Parathyroid adenoma (tissue), 2 donors: ENCODE data around the gene MAL.

Experiments
- H2AFZ ChIP-seq: fragments of 300-600 bp; sonication (generic); one replicate; pipeline ENCODE4 v1.7.0; 2017; ENCODE audit warnings: antibody characterized with exemption, mild to moderate bottlenecking
- H3K27ac ChIP-seq: fragments of 300-600 bp; sonication (generic); one replicate; pipeline ENCODE4 v1.7.0; 2017
- H3K27me3 ChIP-seq: fragments of 300-600 bp; sonication (generic); one replicate; pipeline ENCODE4 v1.7.0; 2017; ENCODE audit warnings: low read length; ENCODE audit not compliant: control insufficient read depth, insufficient read depth
- H3K36me3 ChIP-seq: fragments of 300-600 bp; sonication (generic); one replicate; pipeline ENCODE4 v1.7.0; 2017; ENCODE audit warnings: low read length; ENCODE audit not compliant: control insufficient read depth, insufficient read depth
- H3K4me1 ChIP-seq: fragments of 300-600 bp; sonication (generic); one replicate; pipeline ENCODE4 v1.7.0; 2017; ENCODE audit warnings: control low read depth
- H3K4me2 ChIP-seq: fragments of 300-600 bp; sonication (generic); one replicate; pipeline ENCODE4 v1.7.0; 2017; ENCODE audit warnings: low read length
- H3K4me3 ChIP-seq: fragments of 300-600 bp; sonication (generic); one replicate; pipeline ENCODE4 v1.7.0; 2017; ENCODE audit warnings: low read depth, low read length
- H3K79me2 ChIP-seq: fragments of 300-600 bp; sonication (generic); one replicate; pipeline ENCODE4 v1.7.0; 2017; ENCODE audit warnings: control low read depth
- H3K9ac ChIP-seq: fragments of 300-600 bp; sonication (generic); one replicate; pipeline ENCODE4 v1.7.0; 2017; ENCODE audit warnings: mild to moderate bottlenecking
- H3K9me3 ChIP-seq: fragments of 300-600 bp; sonication (generic); one replicate; pipeline ENCODE4 v1.7.0; 2017; ENCODE audit warnings: low read length; ENCODE audit not compliant: control insufficient read depth
- CTCF ChIP-seq: fragments of 300-600 bp; sonication (generic); IDR thresholded peaks from one replicate; pipeline ENCODE4 v1.7.0; 2017; ENCODE audit warnings: antibody characterized with exemption, mild to moderate bottlenecking
- donor health status: primary hyperparathyroidism.

MAL gene

DNA sequence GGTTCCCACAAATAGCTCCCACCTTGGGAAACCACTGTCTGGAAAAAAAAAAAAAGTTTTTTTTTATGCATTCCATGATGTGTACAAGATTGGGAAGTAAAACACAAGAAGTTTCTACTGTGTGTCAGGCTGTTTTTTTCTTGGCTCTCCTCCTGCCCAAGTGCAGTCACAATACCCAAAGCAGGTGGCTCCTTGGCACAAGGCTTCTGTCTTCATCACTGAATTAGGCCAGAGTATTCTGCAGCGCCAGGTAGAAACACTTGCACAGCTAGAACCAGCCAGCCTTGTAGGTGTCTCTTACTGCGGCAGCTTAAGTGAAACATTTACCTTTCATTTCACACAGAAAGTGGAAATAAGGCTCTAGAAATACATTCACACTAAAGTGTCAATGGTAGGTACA, 23.8 kb upstream of the MAL start:
- H3K4me1 ChIP-seq = no peaks in the 10 kb centered on the region
- H3K36me3 ChIP-seq = no peaks in the 10 kb centered on the region
- H3K4me3 ChIP-seq = no peak overlapping the region

GRCh38 chr2:95002498-95002897, 23.0 kb upstream of the MAL start:
- Histone ChIP-seq H3K79me2 (no peaks in the 10 kb centered on the region), H3K4me1 (no peaks in the 10 kb centered on the region), H2AFZ (no peak overlapping the region), H3K36me3 (no peaks in the 10 kb centered on the region), H3K27ac (no peak overlapping the region), H3K4me3 (no peak overlapping the region), H3K27me3 (no peaks in the 10 kb centered on the region), H3K9ac (no peak overlapping the region), H3K9me3 (no peaks in the 10 kb centered on the region), H3K4me2 (no peak overlapping the region)
- TF ChIP-seq CTCF = no peak

More for the DNA sequence above, 23.8 kb upstream of the MAL start:
- Histone ChIP-seq H3K9me3 (no peaks in the 10 kb centered on the region), H3K27me3 (no peaks in the 10 kb centered on the region), H3K27ac (no peak overlapping the region), H3K79me2 (no peaks in the 10 kb centered on the region), H2AFZ (no peak overlapping the region), H3K9ac (no peak overlapping the region), H3K4me2 (no peak overlapping the region)
- no peak for TF ChIP-seq CTCF

DNA sequence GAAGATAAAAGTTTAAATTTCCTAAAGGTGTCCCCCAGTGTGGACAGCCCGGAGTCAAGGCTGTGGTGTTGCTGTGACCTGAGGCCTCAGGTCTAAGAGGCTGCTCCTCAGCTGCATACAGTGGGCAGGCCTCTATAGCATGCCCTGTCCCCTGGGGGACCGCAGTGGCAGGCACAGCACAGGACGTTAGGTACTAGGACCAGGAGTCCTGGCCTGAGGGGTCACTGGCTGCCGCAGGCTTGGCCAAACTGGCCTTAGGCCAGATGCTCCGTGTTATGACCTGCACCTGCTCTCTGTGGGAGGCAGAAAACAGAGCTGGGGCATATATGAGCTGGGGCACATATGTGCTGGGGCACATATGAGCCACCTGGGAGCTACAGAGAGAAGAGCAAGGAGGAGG, 21.2 kb upstream of the MAL start:
- Histone ChIP-seq H3K79me2 (no peaks in the 10 kb centered on the region), H2AFZ (no peak overlapping the region), H3K4me2 (no peak overlapping the region), H3K36me3 (no peaks in the 10 kb centered on the region), H3K4me1 (no peaks in the 10 kb centered on the region), H3K9ac (no peak overlapping the region), H3K27ac (no peak overlapping the region), H3K4me3 (no peak overlapping the region), H3K27me3 (no peaks in the 10 kb centered on the region), H3K9me3 (no peaks in the 10 kb centered on the region)
- TF ChIP-seq CTCF = no peak

DNA sequence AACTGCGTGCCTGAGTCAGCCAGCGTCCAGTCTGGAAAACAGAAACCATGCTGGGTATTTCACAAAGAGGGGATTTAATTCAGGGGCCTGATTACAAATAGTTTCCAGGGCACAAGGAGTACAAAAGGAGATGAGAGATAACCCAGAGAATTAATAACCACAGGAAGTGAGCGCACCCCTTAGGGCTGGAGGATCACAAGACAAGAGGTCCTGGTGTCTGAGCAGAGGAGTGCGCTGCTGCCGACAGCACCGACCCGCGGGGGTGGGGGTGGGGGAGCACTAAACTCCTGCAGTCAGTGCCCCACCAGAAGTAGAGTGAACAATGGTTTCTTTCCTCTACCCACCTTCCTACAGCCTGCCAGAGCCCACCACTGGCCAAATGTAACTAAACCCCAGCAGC, 20.8 kb upstream of the MAL start:
- H3K36me3 ChIP-seq = no peaks in the 10 kb centered on the region
- H3K27ac ChIP-seq = no peak overlapping the region
- H3K79me2 ChIP-seq = no peaks in the 10 kb centered on the region
- H3K4me3 ChIP-seq = no peak overlapping the region
- H3K9ac ChIP-seq = no peak overlapping the region
- H2AFZ ChIP-seq = no peak overlapping the region
- H3K4me1 ChIP-seq = no peaks in the 10 kb centered on the region
- TF ChIP-seq CTCF = no peak
- H3K9me3 ChIP-seq = no peaks in the 10 kb centered on the region
- no peak overlapping the region for H3K4me2 ChIP-seq
- no peaks in the 10 kb centered on the region for H3K27me3 ChIP-seq

GRCh38 chr2:95005726-95006125, 19.8 kb upstream of the MAL start:
- Histone ChIP-seq H3K4me3 (no peak overlapping the region), H3K9ac (no peak overlapping the region), H3K27me3 (no peaks in the 10 kb centered on the region), H3K4me1 (no peaks in the 10 kb centered on the region), H3K4me2 (no peak overlapping the region), H2AFZ (no peak overlapping the region), H3K9me3 (no peaks in the 10 kb centered on the region), H3K27ac (no peak overlapping the region), H3K79me2 (no peaks in the 10 kb centered on the region), H3K36me3 (no peaks in the 10 kb centered on the region)
- TF ChIP-seq CTCF = no peak
